IMR-90 (cell line): ENCODE results near the gene ACOX3. TPM values are rescaled to one million over a fixed set of nuclear protein-coding genes. Genes with fewer than 3 reads are reported as not detected.

ENCODE experiments used
- ATAC-seq: fragments of 200-7000 bp; cut with Tn5 transposase; 2 replicates; pipeline ENCODE4 v1.9.1; 2020; ENCODE audit warnings: low read depth, mild to moderate bottlenecking, moderate library complexity
- BruUV-seq: library from RNA; stranded (reverse); fragments of 400-500 nt; replicated peaks from 2 replicates; lab custom pipeline; 2021; lab: Mats Ljungman, UMichigan
- CTCF ChIA-PET: fragments of 300-600 bp; formaldehyde crosslinking; extraction: SDS; loops from one replicate; lab custom pipeline; 2021; ENCODE audit warnings: antibody characterized with exemption; lab: Yijun Ruan, JAX
- POLR2A ChIA-PET: fragments of 300-600 bp; sonication (Branson Sonifier 250); formaldehyde crosslinking; loops from one replicate; lab custom pipeline; 2022; ENCODE audit warnings: antibody characterized with exemption; ENCODE audit not compliant: unreplicated experiment; lab: Charles Lee
- DNase-seq: peaks from one replicate; pipeline ENCODE4 v3.0.0; 2013
- H2AFZ ChIP-seq: replicated peaks from 2 replicates; pipeline ENCODE3; 2013; ENCODE audit warnings: low read length, mild to moderate bottlenecking; ENCODE audit not compliant: poor library complexity
- H2AK5ac ChIP-seq: 2 replicates; pipeline ENCODE4 v1.6.1; 2013; ENCODE audit warnings: low read depth, low read length, inconsistent platforms
- H2AK9ac ChIP-seq: replicated peaks from 2 replicates; pipeline ENCODE3; 2013; ENCODE audit warnings: mild to moderate bottlenecking, low read depth, low read length, moderate library complexity; ENCODE audit not compliant: poor library complexity
- H2BK120ac ChIP-seq: 2 replicates; pipeline ENCODE4 v1.6.1; 2013; ENCODE audit warnings: low read depth, low read length, inconsistent platforms
- H2BK15ac ChIP-seq: 3 replicates; pipeline ENCODE4 v1.6.1; 2013; ENCODE audit warnings: low read depth, low read length, inconsistent platforms
- H2BK20ac ChIP-seq: 2 replicates; pipeline ENCODE4 v1.6.1; 2013; ENCODE audit warnings: low read depth, mild to moderate bottlenecking, inconsistent platforms, low read length, moderate library complexity
- H2BK5ac ChIP-seq: 2 replicates; pipeline ENCODE4 v1.6.1; 2013; ENCODE audit warnings: mild to moderate bottlenecking, low read depth, low read length, inconsistent platforms; ENCODE audit not compliant: poor library complexity, severe bottlenecking
- H3K14ac ChIP-seq: replicated peaks from 2 replicates; pipeline ENCODE4 v1.6.1; 2013; ENCODE audit warnings: low read depth, low read length, inconsistent platforms
- H3K18ac ChIP-seq: 2 replicates; pipeline ENCODE4 v1.6.1; 2013; ENCODE audit warnings: low read depth, low read length, control low read depth
- H3K23ac ChIP-seq: 2 replicates; pipeline ENCODE4 v1.6.1; 2013; ENCODE audit warnings: low read depth, low read length, inconsistent platforms
- H3K27ac ChIP-seq: 2 replicates; pipeline ENCODE4 v1.5.1; 2013; ENCODE audit warnings: mild to moderate bottlenecking, control low read depth, low read length; ENCODE audit not compliant: insufficient read depth
- H3K27me3 ChIP-seq: 2 replicates; pipeline ENCODE4 v1.6.1; 2013; ENCODE audit warnings: low read length; ENCODE audit not compliant: control insufficient read depth, insufficient read depth
- H3K36me3 ChIP-seq: 2 replicates; pipeline ENCODE4 v1.6.1; 2013; ENCODE audit warnings: low read length, mixed read lengths; ENCODE audit not compliant: control insufficient read depth, insufficient read depth
- H3K4ac ChIP-seq: 2 replicates; pipeline ENCODE4 v1.6.1; 2013; ENCODE audit warnings: low read depth, low read length, inconsistent platforms
- H3K4me1 ChIP-seq: 2 replicates; pipeline ENCODE4 v1.6.1; 2013; ENCODE audit warnings: low read length, mixed read lengths; ENCODE audit not compliant: control insufficient read depth, insufficient read depth
- H3K4me2 ChIP-seq: 2 replicates; pipeline ENCODE4 v1.6.1; 2013; ENCODE audit warnings: low read depth, mild to moderate bottlenecking, control low read depth, low read length, moderate library complexity
- H3K4me3 ChIP-seq: 2 replicates; pipeline ENCODE4 v1.5.1; 2013; ENCODE audit warnings: low read depth, mild to moderate bottlenecking, control low read depth, low read length, moderate library complexity; ENCODE audit not compliant: insufficient read depth
- H3K56ac ChIP-seq: 2 replicates; pipeline ENCODE4 v1.6.1; 2013; ENCODE audit warnings: low read length, inconsistent platforms; ENCODE audit not compliant: insufficient read depth; ENCODE audit errors: extremely low read depth
- H3K79me1 ChIP-seq, 2 experiments: 2 replicates each; pipeline ENCODE4 v1.6.1; 2013; ENCODE audit warnings: low read length in 2 of 2, inconsistent platforms in 1 of 2, low read depth in 1 of 2
- H3K9ac ChIP-seq: 2 replicates; pipeline ENCODE4 v1.6.1; 2013; ENCODE audit warnings: low read depth, low read length, control low read depth
- H3K9me1 ChIP-seq: 2 replicates; pipeline ENCODE4 v1.6.1; 2013; ENCODE audit warnings: low read length, inconsistent platforms; ENCODE audit not compliant: insufficient read depth
- H3K9me3 ChIP-seq: 2 replicates; pipeline ENCODE4 v1.6.1; 2013; ENCODE audit warnings: low read length; ENCODE audit not compliant: control insufficient read depth, insufficient read depth
- H4K20me1 ChIP-seq: 2 replicates; pipeline ENCODE4 v1.6.1; 2013; ENCODE audit warnings: low read length, inconsistent platforms; ENCODE audit not compliant: insufficient read depth
- H4K5ac ChIP-seq: 2 replicates; pipeline ENCODE4 v1.6.1; 2013; ENCODE audit warnings: mild to moderate bottlenecking, low read depth, low read length, control low read depth
- H4K8ac ChIP-seq, 2 experiments: 2 replicates each; pipeline ENCODE4 v1.6.1; 2013; ENCODE audit warnings: low read depth in 2 of 2, low read length in 2 of 2, control low read depth in 1 of 2, inconsistent platforms in 1 of 2
- H4K91ac ChIP-seq: 2 replicates; pipeline ENCODE4 v1.6.1; 2013; ENCODE audit warnings: low read depth, low read length, inconsistent platforms; ENCODE audit not compliant: insufficient read depth
- BHLHE40 ChIP-seq: fragments of 150-350 bp; IDR thresholded peaks from 2 replicates; pipeline ENCODE4 v1.6.1; 2016; ENCODE audit warnings: mild to moderate bottlenecking, low read depth, low read length
- CEBPB ChIP-seq: IDR thresholded peaks from 2 replicates; pipeline ENCODE4 v1.6.1; 2012; ENCODE audit warnings: low read depth, low read length, improper control_type of control experiment
- CHD1 ChIP-seq: IDR thresholded peaks from 2 replicates; pipeline ENCODE4 v1.6.1; 2012; ENCODE audit warnings: low read depth, low read length, improper control_type of control experiment
- FOS ChIP-seq: fragments of 150-350 bp; IDR thresholded peaks from 2 replicates; pipeline ENCODE4 v1.6.1; 2016; ENCODE audit warnings: low read depth, low read length
- MAFK ChIP-seq: IDR thresholded peaks from 2 replicates; pipeline ENCODE4 v1.6.1; 2012; ENCODE audit warnings: low read depth, low read length, improper control_type of control experiment
- MAZ ChIP-seq: IDR thresholded peaks from 2 replicates; pipeline ENCODE4 v1.6.1; 2012; ENCODE audit warnings: low read depth, mild to moderate bottlenecking, low read length, improper control_type of control experiment, moderate library complexity, borderline replicate concordance
- MXI1 ChIP-seq: IDR thresholded peaks from 2 replicates; pipeline ENCODE4 v1.6.1; 2012; ENCODE audit warnings: low read depth, mild to moderate bottlenecking, low read length, moderate library complexity, borderline replicate concordance
- NFE2L2 ChIP-seq: fragments of 150-350 bp; IDR thresholded peaks from 2 replicates; pipeline ENCODE4 v1.6.1; 2016; ENCODE audit warnings: low read depth, mild to moderate bottlenecking, low read length
- POLR2A ChIP-seq: IDR thresholded peaks from 2 replicates; pipeline ENCODE4 v1.6.1; 2012; ENCODE audit warnings: mild to moderate bottlenecking, low read depth, low read length
- RAD21 ChIP-seq: IDR thresholded peaks from 2 replicates; pipeline ENCODE4 v1.6.1; 2012; ENCODE audit warnings: low read length, improper control_type of control experiment
- RCOR1 ChIP-seq: IDR thresholded peaks from 2 replicates; pipeline ENCODE4 v1.6.1; 2012; ENCODE audit warnings: mild to moderate bottlenecking, low read length, improper control_type of control experiment; ENCODE audit not compliant: insufficient replicate concordance
- RFX5 ChIP-seq: IDR thresholded peaks from 2 replicates; pipeline ENCODE4 v1.8.0; 2012; ENCODE audit warnings: low read depth, mild to moderate bottlenecking, low read length, moderate library complexity
- SMC3 ChIP-seq: fragments of 150-350 bp; IDR thresholded peaks from 2 replicates; pipeline ENCODE4 v1.6.1; 2016; ENCODE audit warnings: low read depth, mild to moderate bottlenecking, antibody characterized with exemption, low read length, moderate library complexity
- WGBS, 2 experiments: methylation state at CpG; one replicate each; pipeline versions ENCODE4 v1.1.5 to v1.1.7; 2013; ENCODE audit warnings: missing lambda C conversion rate in 2 of 2; ENCODE audit not compliant: insufficient read length in 1 of 2; ENCODE audit errors: extremely low coverage in 2 of 2; 5-methylcytosine and 5-hydroxymethylcytosine counted together
- dilution Hi-C: fragments of 300-500 bp; cut with HindIII; formaldehyde crosslinking; loops from one replicate; pipeline ENCODE4 v1.14.3; 2018; ENCODE audit warnings: low sequenced_read_pairs; ENCODE audit not compliant: unreplicated experiment
- in situ Hi-C: fragments of 300-500 bp; cut with MboI; formaldehyde crosslinking; loops from 3 replicates; pipeline ENCODE4 v1.14.3; 2019; ENCODE audit warnings: low sequenced_read_pairs, inconsistent platforms, mixed read lengths
- intact Hi-C: fragments of 100-400 bp; cut with micrococcal nuclease; formaldehyde crosslinking; loops from 2 replicates; pipeline ENCODE4 v1.10.0; 2022
- polyA plus RNA-seq, 3 experiments: library from polyadenylated mRNA; depleted of rRNA; stranded (reverse); fragments of >200 nt; gene quantifications; 2 replicates each; pipeline ENCODE4 v1.2.3, GENCODE V29; 2012; ENCODE audit warnings: low replicate concordance in 1 of 3
- total RNA-seq: library from RNA; depleted of rRNA; stranded (reverse); fragments of >200 nt; gene quantifications from 2 replicates; pipeline ENCODE4 v1.2.3, GENCODE V29; 2012
- TF ChIP-seq, protein P1 (sequence below): fragments of 150-350 bp; IDR thresholded peaks from 2 replicates; pipeline ENCODE4 v1.6.1; 2017; ENCODE audit warnings: mild to moderate bottlenecking, antibody characterized with exemption, low read length, low read depth
- TF ChIP-seq, protein P2 (sequence below): conservative IDR thresholded peaks from 2 replicates; pipeline ENCODE4 v1.5.1; 2012; ENCODE audit warnings: mild to moderate bottlenecking, low read depth, low read length, improper control_type of control experiment
- TF ChIP-seq, protein P3 (sequence below): fragments of 150-350 bp; IDR thresholded peaks from 2 replicates; pipeline ENCODE4 v1.6.1; 2016; ENCODE audit warnings: low read depth, mild to moderate bottlenecking, low read length, moderate library complexity, borderline replicate concordance

Gene ACOX3
- total and polyA plus RNA-seq, 2 of the 4 experiments (the other 2 are of a cell fraction) = 15.2 to 25.8 TPM

DNA sequence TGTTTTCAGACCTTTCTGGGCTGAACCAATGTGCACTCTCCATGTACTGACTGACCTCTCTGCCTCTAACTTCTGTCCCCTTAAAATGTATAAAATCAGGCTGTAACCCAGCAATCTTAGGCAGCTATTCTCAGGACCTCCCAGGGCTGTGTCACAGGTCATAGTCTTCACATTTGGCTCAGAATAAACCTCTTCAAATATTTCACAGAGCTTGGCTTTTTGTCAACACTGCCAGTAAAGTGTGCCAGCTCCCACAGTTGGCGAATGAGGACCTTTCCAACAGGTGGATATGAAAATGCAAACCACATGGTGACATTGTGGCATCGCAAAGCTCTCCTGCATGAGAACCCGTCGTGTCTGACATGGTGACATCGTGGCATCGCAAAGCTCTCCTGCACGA lies 76.4 kb downstream of the ACOX3 start:
- CTCF ChIA-PET = no interaction called here
- in situ Hi-C loops = no loop called here
- Histone ChIP-seq H2BK15ac (no peak overlapping the region), H3K9me3 (0 out of 2 replicates have a peak, but pooled peaks cover 1% of the 10 kb centered on the region), H3K36me3 (peaks cover 8% of the 10 kb centered on the region; the same call in 1 of the 2 replicates), H3K9ac (no peak overlapping the region), H3K79me1 (no peaks in the 10 kb centered on the region), H2BK20ac (no peak overlapping the region), H3K4ac (no peak overlapping the region), H2AK9ac (no peak overlapping the region), H3K9me1 (no peaks in the 10 kb centered on the region), H3K14ac (no peak overlapping the region), H4K5ac (no peak overlapping the region), H2BK5ac (no peak overlapping the region), H3K27ac (no peak overlapping the region), H4K8ac (no peak overlapping the region), H2BK120ac (no peak overlapping the region), H4K20me1 (no peaks in the 10 kb centered on the region), H4K91ac (no peak overlapping the region), H3K4me2 (no peak overlapping the region), H2AFZ (no peak overlapping the region), H3K18ac (no peak overlapping the region), H3K4me3 (no peak overlapping the region), H3K27me3 (peaks cover 3% of the 10 kb centered on the region), H3K4me1 (no peaks in the 10 kb centered on the region), H3K56ac (no peak overlapping the region), H3K23ac (no peak overlapping the region), H2AK5ac (no peak overlapping the region)
- POLR2A ChIA-PET = no interaction called here
- DNase-seq (no peak), ATAC-seq (no peak)
- BruUV-seq = no TSS peak
- WGBS, 2 experiments = 95% methylated on average over 7 of the region's 7 CpGs; no CpG with 5 or more reads in 1 of the 2 experiments
- TF ChIP-seq, protein P1, sequence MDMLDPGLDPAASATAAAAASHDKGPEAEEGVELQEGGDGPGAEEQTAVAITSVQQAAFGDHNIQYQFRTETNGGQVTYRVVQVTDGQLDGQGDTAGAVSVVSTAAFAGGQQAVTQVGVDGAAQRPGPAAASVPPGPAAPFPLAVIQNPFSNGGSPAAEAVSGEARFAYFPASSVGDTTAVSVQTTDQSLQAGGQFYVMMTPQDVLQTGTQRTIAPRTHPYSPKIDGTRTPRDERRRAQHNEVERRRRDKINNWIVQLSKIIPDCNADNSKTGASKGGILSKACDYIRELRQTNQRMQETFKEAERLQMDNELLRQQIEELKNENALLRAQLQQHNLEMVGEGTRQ = no peak
- TF ChIP-seq MAZ (no peak), POLR2A (no peak), RAD21 (no peak), RCOR1 (no peak), BHLHE40 (no peak), CHD1 (no peak), FOS (no peak), MXI1 (no peak), CEBPB (no peak), RFX5 (no peak), SMC3 (no peak), NFE2L2 (no peak), MAFK (no peak)
- TF ChIP-seq, protein P2, sequence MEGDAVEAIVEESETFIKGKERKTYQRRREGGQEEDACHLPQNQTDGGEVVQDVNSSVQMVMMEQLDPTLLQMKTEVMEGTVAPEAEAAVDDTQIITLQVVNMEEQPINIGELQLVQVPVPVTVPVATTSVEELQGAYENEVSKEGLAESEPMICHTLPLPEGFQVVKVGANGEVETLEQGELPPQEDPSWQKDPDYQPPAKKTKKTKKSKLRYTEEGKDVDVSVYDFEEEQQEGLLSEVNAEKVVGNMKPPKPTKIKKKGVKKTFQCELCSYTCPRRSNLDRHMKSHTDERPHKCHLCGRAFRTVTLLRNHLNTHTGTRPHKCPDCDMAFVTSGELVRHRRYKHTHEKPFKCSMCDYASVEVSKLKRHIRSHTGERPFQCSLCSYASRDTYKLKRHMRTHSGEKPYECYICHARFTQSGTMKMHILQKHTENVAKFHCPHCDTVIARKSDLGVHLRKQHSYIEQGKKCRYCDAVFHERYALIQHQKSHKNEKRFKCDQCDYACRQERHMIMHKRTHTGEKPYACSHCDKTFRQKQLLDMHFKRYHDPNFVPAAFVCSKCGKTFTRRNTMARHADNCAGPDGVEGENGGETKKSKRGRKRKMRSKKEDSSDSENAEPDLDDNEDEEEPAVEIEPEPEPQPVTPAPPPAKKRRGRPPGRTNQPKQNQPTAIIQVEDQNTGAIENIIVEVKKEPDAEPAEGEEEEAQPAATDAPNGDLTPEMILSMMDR = no peak
- TF ChIP-seq, protein P3, sequence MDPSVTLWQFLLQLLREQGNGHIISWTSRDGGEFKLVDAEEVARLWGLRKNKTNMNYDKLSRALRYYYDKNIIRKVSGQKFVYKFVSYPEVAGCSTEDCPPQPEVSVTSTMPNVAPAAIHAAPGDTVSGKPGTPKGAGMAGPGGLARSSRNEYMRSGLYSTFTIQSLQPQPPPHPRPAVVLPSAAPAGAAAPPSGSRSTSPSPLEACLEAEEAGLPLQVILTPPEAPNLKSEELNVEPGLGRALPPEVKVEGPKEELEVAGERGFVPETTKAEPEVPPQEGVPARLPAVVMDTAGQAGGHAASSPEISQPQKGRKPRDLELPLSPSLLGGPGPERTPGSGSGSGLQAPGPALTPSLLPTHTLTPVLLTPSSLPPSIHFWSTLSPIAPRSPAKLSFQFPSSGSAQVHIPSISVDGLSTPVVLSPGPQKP = no peak
- intact Hi-C loops = no loop called here
- dilution Hi-C loops = no loop called here
